RWPE1 (cell line): ENCODE results near the gene TBL1X.

ENCODE experiments used
- CTCF ChIA-PET: fragments of 350-600 bp; sonication (Branson Sonifier 250); formaldehyde crosslinking; extraction: SDS; loops from one replicate; lab custom pipeline; 2021; lab: Yijun Ruan, JAX
- POLR2A ChIA-PET: fragments of 400-600 bp; formaldehyde crosslinking; extraction: SDS; loops from one replicate; lab custom pipeline; 2020; ENCODE audit warnings: antibody characterized with exemption; ENCODE audit not compliant: low non-redundant PET; lab: Yijun Ruan, JAX
- DNase-seq: peaks from one replicate; pipeline ENCODE4 v3.0.0; 2012; ENCODE audit warnings: low spot score
- H3K27ac ChIP-seq: fragments of 450-650 bp; 2 replicates; pipeline ENCODE4 v1.5.1; 2017
- CTCF ChIP-seq: fragments of 450-650 bp; conservative IDR thresholded peaks from 2 replicates; pipeline ENCODE4 v1.5.1; 2017; ENCODE audit warnings: low read depth, mild to moderate bottlenecking

Gene TBL1X

GRCh38 chrX:9657590-9658256 lies 192.9 kb downstream of the TBL1X start:
- CTCF ChIA-PET = interaction anchor here (0.7 kb wide), 1 partner anchor 372 kb away, joined by 3 read pairs; no protein-coding TSS in a partner anchor
- TF ChIP-seq CTCF = no peak
- POLR2A ChIA-PET = no interaction called here

GRCh38 chrX:9658409-9658808 lies 193.6 kb downstream of the TBL1X start:
- POLR2A ChIA-PET = no interaction called here

More at GRCh38 chrX:9657590-9658256, 192.9 kb downstream of the TBL1X start:
- H3K27ac ChIP-seq = no peak overlapping the region
- DNase-seq = no peak

GRCh38 chrX:9659571-9660195 lies 194.8 kb downstream of the TBL1X start:
- POLR2A ChIA-PET = no interaction called here
- DNase-seq = no peak
- TF ChIP-seq CTCF = no peak
- H3K27ac ChIP-seq = no peak overlapping the region
- CTCF ChIA-PET = no interaction called here

More at GRCh38 chrX:9658409-9658808, 193.6 kb downstream of the TBL1X start:
- CTCF ChIA-PET = interaction anchor here (0.7 kb wide), 1 partner anchor 373 kb away, joined by 3 read pairs; no protein-coding TSS in a partner anchor
- no peak for DNase-seq
- no peak for TF ChIP-seq CTCF
- H3K27ac ChIP-seq = no peak overlapping the region

GRCh38 chrX:9662148-9662547 lies 197.3 kb downstream of the TBL1X start:
- peak overlapping the region; percentile 68 for H3K27ac ChIP-seq
- peak; percentile 10 for DNase-seq
- POLR2A ChIA-PET = no interaction called here
- CTCF ChIA-PET = no interaction called here
- no peak for TF ChIP-seq CTCF

- CTCF ChIA-PET = no interaction called here
- no peak for DNase-seq
- H3K27ac ChIP-seq = no peak overlapping the region
- TF ChIP-seq CTCF = no peak
- POLR2A ChIA-PET = no interaction called here
Measured at GRCh38 chrX:9663216-9663615, 198.4 kb downstream of the TBL1X start.

- POLR2A ChIA-PET = no interaction called here
- no peak for TF ChIP-seq CTCF
- H3K27ac ChIP-seq = no peak overlapping the region
- CTCF ChIA-PET = no interaction called here
- DNase-seq = no peak
Measured at GRCh38 chrX:9664224-9664623, 199.4 kb downstream of the TBL1X start.
